Transverse colon (tissue), 4 donors: ENCODE results near the gene RAP1GDS1. TPM values are rescaled to one million over a fixed set of nuclear protein-coding genes. Genes with fewer than 3 reads are reported as not detected.
"Not testable (repeated sequence)": the region's sequence is repeated elsewhere in the genome, so short reads cannot be mapped to it uniquely, and the experiment has no call there.

Experiments used
- DNase-seq: peaks from one replicate; pipeline ENCODE4 v3.0.0-alpha.2; 2019
- H3K27ac ChIP-seq, 4 donors: fragments of 200-600 bp; sonication (generic); 2 replicates each; pipeline ENCODE4 v1.5.1; 2016 to 2018; ENCODE audit warnings: inconsistent platforms in 4 of 4
- H3K27me3 ChIP-seq: fragments of 200-600 bp; sonication (generic); 2 replicates; pipeline ENCODE4 v1.5.1; 2017; ENCODE audit warnings: inconsistent platforms
- H3K36me3 ChIP-seq, 4 donors: fragments of 200-600 bp; sonication (generic); 2 replicates each; pipeline ENCODE4 v1.5.1; 2017 to 2019; ENCODE audit warnings: inconsistent platforms in 4 of 4
- H3K4me1 ChIP-seq, 4 donors: fragments of 200-600 bp; sonication (generic); 2 replicates each; pipeline ENCODE4 v1.5.1; 2017 to 2020; ENCODE audit warnings: inconsistent platforms in 4 of 4
- H3K4me3 ChIP-seq, 4 donors: fragments of 200-600 bp; sonication (generic); 1 replicate in 1 of 4; 2 replicates in 3 of 4; pipeline versions ENCODE4 v1.5.1 to v1.6.1; 2017 to 2019; ENCODE audit warnings: inconsistent platforms in 4 of 4
- H3K9me3 ChIP-seq, 2 donors: fragments of 200-600 bp; sonication (generic); 2 replicates each; pipeline ENCODE4 v1.5.1; 2017 to 2019; ENCODE audit warnings: inconsistent platforms in 2 of 2
- EP300 ChIP-seq: sonication (generic); formaldehyde crosslinking; IDR thresholded peaks from one replicate; pipeline ENCODE4 v1.6.1; 2017; ENCODE audit warnings: antibody characterized with exemption, low read depth
- POLR2A ChIP-seq: fragments of 450-650 bp; IDR thresholded peaks from one replicate; pipeline ENCODE4 v1.6.1; 2016; ENCODE audit warnings: antibody characterized with exemption, mild to moderate bottlenecking, moderate library complexity
- POLR2AphosphoS5 ChIP-seq, 3 donors: sonication (generic); formaldehyde crosslinking; IDR thresholded peaks; one replicate each; pipeline ENCODE4 v1.6.1; 2016; ENCODE audit warnings: antibody characterized with exemption in 3 of 3
- WGBS, 2 donors: methylation state at CpG; one replicate each; pipeline ENCODE4 v1.1.5; 2018; ENCODE audit warnings: low coverage in 1 of 2; 5-methylcytosine and 5-hydroxymethylcytosine counted together
- in situ Hi-C, 4 donors: fragments of 200-750 bp; cut with MboI; loops; one replicate each; pipeline versions ENCODE4 v1.15.0 to v1.15.1; 2017; ENCODE audit warnings: low sequenced_read_pairs in 3 of 4, low pct_ligation_motif_present in 1 of 4, low pct_unique_long_range_greater_than_20kb in 1 of 4
- intact Hi-C: fragments of 100-400 bp; cut with DNase I; formaldehyde crosslinking; loops from one replicate; pipeline ENCODE4 v1.15.1; 2023; ENCODE audit warnings: low total_unique reads
- total RNA-seq, 4 donors: library from RNA; depleted of rRNA; stranded (reverse); fragments of >200 nt; gene quantifications; one replicate each; pipeline ENCODE4 v1.1.0, GENCODE V29; 2016
- TF ChIP-seq, protein P1 (sequence below), 5 experiments: fragments of 200-600 bp in 3 of 5; fragments of 450-650 bp in 2 of 5; sonication (generic) in 3 of 5; IDR thresholded peaks; 1 replicate in 2 of 5; 2 replicates in 3 of 5; pipeline ENCODE4 v1.5.1; 2016 to 2017; ENCODE audit warnings: antibody characterized with exemption in 5 of 5, inconsistent platforms in 3 of 5, mild to moderate bottlenecking in 2 of 5, moderate library complexity in 1 of 5

RAP1GDS1 gene
- total RNA-seq, 4 donors from 2014 or later, result 6.7 to 44.3 (median 34.2) TPM

DNA sequence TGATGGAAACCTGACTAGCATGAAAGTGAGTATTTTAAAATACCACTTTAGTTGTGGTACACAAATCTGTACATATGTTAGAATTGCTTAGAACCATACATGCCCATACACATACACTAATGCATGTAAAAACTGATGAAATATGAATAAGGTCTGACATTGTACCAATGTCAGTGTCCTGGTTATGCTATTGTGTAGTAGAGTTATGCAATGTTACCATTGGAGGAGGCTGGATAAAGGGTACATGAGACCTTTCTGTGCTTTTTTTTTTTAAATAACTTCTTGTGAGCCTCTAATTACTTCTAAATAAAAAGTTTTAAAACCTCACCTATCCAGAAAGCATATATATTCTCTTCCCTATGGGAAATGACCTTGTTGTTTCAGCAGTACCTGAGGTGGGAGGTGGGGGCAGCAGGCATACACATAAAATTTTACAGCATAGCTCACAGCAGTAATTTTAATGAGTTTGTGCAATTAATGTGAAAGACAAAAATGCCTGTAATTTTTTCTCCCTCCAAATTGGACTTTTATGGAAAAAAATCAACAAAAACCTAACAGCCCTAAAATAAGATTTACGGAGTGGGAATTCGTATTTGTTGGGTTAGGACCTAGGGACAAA lies 97.6 kb downstream of the RAP1GDS1 start:
- Histone ChIP-seq H3K36me3 (peaks cover 0 to 4% (median 0%) of the 10 kb centered on the region in 4 donors), H3K27me3 (no peaks in the 10 kb centered on the region), H3K9me3 (no peaks in the 10 kb centered on the region), H3K4me1 (no peaks in the 10 kb centered on the region), H3K4me3 (no peak overlapping the region), H3K27ac (no peak overlapping the region)
- DNase-seq, result no peak
- in situ Hi-C loops (no loop called here), intact Hi-C loops (no loop called here)
- 100% methylated on average over 2 of the region's 2 CpGs for WGBS, 2 donors
- TF ChIP-seq, protein P1, sequence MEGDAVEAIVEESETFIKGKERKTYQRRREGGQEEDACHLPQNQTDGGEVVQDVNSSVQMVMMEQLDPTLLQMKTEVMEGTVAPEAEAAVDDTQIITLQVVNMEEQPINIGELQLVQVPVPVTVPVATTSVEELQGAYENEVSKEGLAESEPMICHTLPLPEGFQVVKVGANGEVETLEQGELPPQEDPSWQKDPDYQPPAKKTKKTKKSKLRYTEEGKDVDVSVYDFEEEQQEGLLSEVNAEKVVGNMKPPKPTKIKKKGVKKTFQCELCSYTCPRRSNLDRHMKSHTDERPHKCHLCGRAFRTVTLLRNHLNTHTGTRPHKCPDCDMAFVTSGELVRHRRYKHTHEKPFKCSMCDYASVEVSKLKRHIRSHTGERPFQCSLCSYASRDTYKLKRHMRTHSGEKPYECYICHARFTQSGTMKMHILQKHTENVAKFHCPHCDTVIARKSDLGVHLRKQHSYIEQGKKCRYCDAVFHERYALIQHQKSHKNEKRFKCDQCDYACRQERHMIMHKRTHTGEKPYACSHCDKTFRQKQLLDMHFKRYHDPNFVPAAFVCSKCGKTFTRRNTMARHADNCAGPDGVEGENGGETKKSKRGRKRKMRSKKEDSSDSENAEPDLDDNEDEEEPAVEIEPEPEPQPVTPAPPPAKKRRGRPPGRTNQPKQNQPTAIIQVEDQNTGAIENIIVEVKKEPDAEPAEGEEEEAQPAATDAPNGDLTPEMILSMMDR (IDR thresholded peaks at IDR 0.05), result no peak
- TF ChIP-seq POLR2A (no peak), POLR2AphosphoS5 (IDR thresholded peaks at IDR 0.05) (no peak), EP300 (no peak)

GRCh38 chr4:98359646-98360045 lies 98.5 kb downstream of the RAP1GDS1 start:
- Histone ChIP-seq H3K27ac (no peak overlapping the region), H3K9me3 (no peaks in the 10 kb centered on the region), H3K27me3 (no peaks in the 10 kb centered on the region), H3K4me3 (no peak overlapping the region), H3K36me3 (peaks cover 0 to 4% (median 0%) of the 10 kb centered on the region in 4 donors), H3K4me1 (no peaks in the 10 kb centered on the region)
- intact Hi-C loops (no loop called here), in situ Hi-C loops (no loop called here)
- DNase-seq, result no peak
- WGBS, 2 donors, result 86 to 92% methylated on average over 3 to 4 of the region's 4 CpGs
- TF ChIP-seq, protein P1 (IDR thresholded peaks at IDR 0.05), result no peak
- TF ChIP-seq POLR2A (no peak), POLR2AphosphoS5 (IDR thresholded peaks at IDR 0.05) (no peak), EP300 (no peak)

DNA sequence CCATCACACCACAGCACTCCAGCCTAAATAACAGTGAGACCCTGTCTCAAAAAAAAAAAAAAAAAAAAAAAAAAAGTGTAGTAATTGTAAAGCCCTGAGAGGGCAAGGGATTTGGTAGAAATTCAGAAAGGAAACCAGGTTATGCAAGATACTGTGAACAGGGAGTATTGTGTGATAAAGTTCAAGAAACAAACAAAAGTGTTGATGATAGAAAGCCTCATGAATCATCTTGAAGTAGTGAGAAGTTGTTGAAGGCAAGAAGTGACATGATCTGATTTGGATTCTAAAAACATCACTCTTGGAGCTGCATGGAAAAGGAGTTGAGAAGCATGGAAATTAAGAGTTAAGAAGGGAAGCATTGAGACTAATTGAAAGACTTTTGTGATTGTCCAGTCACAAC lies 102.2 kb downstream of the RAP1GDS1 start:
- TF ChIP-seq EP300, result no peak
- H3K27me3 ChIP-seq, result no peaks in the 10 kb centered on the region
- in situ Hi-C loops (no loop called here), intact Hi-C loops (no loop called here)
- H3K4me1 ChIP-seq, result no peaks in the 10 kb centered on the region
- H3K27ac ChIP-seq, result no peak overlapping the region
- H3K36me3 ChIP-seq, result peaks cover 0 to 15% (median 2%) of the 10 kb centered on the region in 4 donors
- no peak for DNase-seq
- peaks cover 0 to 5% of the 10 kb centered on the region in 2 donors for H3K9me3 ChIP-seq
- H3K4me3 ChIP-seq, result no peak overlapping the region

- H3K4me1 ChIP-seq, in situ Hi-C loops, H3K9me3 ChIP-seq, DNase-seq, H3K27me3 ChIP-seq, H3K27ac ChIP-seq, intact Hi-C loops, H3K4me3 ChIP-seq: not testable (repeated sequence)
- WGBS, 2 donors, result 97 to 100% methylated on average over 3 of the region's 3 CpGs
- H3K36me3 ChIP-seq, result peaks cover 0 to 20% (median 2%) of the 10 kb centered on the region in 4 donors
Observed at GRCh38 chr4:98366275-98366674, 105.1 kb downstream of the RAP1GDS1 start.

DNA sequence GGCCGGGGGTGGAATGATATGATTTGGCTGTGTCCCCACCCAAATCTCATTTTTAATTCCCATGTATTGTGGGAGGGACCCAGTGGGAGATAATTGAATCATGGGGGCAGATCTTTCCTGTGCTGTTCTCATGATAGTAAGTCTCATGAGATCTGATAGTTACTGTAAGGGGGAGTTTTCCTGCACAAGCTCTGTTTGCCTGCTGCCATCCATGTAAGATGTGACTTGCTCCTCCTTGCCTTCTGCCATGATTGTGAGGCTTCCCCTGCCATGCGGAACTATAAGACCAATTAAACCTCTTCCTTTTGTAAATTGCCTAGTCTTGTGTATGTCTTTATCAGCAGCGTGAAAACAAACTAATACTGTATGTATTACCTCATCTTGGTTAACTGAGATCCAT lies 106.8 kb downstream of the RAP1GDS1 start:
- DNase-seq, H3K27me3 ChIP-seq, H3K4me3 ChIP-seq, intact Hi-C loops, in situ Hi-C loops, H3K9me3 ChIP-seq, H3K4me1 ChIP-seq, H3K27ac ChIP-seq: not testable (repeated sequence)
- H3K36me3 ChIP-seq, result peaks cover 0 to 20% (median 2%) of the 10 kb centered on the region in 4 donors
- 95 to 100% methylated on average over 2 to 3 of the region's 3 CpGs for WGBS, 2 donors

DNA sequence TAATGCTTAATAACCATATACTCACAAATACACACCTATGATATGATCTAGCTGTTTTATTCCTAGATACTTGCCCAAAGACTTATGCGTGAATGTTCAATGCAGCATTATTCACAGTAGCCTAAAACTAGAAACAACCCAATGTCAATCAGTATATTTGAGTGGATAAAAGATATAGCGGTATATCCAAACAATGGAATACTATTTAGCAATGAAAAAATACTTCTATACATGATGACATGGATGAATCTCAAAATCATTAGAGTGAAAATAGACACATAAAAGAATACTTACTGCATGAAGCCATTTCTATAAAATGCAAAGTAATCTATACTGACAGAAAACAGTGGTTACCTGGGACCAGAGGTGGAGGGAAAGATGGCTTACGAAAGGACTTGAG lies 108.1 kb downstream of the RAP1GDS1 start:
- TF ChIP-seq, protein P1 (IDR thresholded peaks at IDR 0.05), result no peak
- no peak for TF ChIP-seq POLR2AphosphoS5 (IDR thresholded peaks at IDR 0.05)
- no peak for TF ChIP-seq EP300
- TF ChIP-seq POLR2A, result no peak
- Histone ChIP-seq H3K9me3 (peaks cover 0 to 5% of the 10 kb centered on the region in 2 donors), H3K4me1 (no peaks in the 10 kb centered on the region), H3K4me3 (no peak overlapping the region), H3K27ac (no peak overlapping the region), H3K36me3 (peaks cover 0 to 20% (median 2%) of the 10 kb centered on the region in 4 donors), H3K27me3 (no peaks in the 10 kb centered on the region)
- intact Hi-C loops (no loop called here), in situ Hi-C loops (no loop called here)
- WGBS, 2 donors, result 94 to 99% methylated on average over 3 of the region's 3 CpGs
- no peak for DNase-seq
